ENCODE measurements around the gene SV2B. TPM values are rescaled to one million over a fixed set of nuclear protein-coding genes. Genes with fewer than 3 reads are reported as not detected.

Gene SV2B
- total RNA-seq, 4 donors from 2014 or later, result 0.23 to 2.2 (median 0.62) TPM

GRCh38 chr15:91100814-91101607, 954 bp downstream of the SV2B start:
- 8% methylated on average over 18 of the region's 18 CpGs for WGBS
- Histone ChIP-seq H3K36me3 (no peaks in the 10 kb centered on the region), H3K4me1 (peaks cover 28% of the 10 kb centered on the region), H3K27me3 (peaks cover 37% of the 10 kb centered on the region), H3K4me3 (peak overlapping the region; percentile 61), H3K9me3 (no peaks in the 10 kb centered on the region), H3K27ac (no peak overlapping the region)
- TF ChIP-seq POLR2A (IDR thresholded peaks at IDR 0.05) (no peak), POLR2AphosphoS5 (IDR thresholded peaks at IDR 0.05) (no peak), CTCF (IDR thresholded peaks at IDR 0.05) (no peak), EP300 (IDR thresholded peaks at IDR 0.05) (no peak)
- DNase-seq (ENCODE audit: low spot score in 2 of 2), result no peak

- H3K27ac ChIP-seq, result no peak overlapping the region
- H3K27me3 ChIP-seq, result peaks cover 37% of the 10 kb centered on the region
- H3K36me3 ChIP-seq, result no peaks in the 10 kb centered on the region
- 80% methylated on average over 5 of the region's 5 CpGs for whole genome bisulfite sequencing
- H3K9me3 ChIP-seq, result no peaks in the 10 kb centered on the region
- no peak overlapping the region for H3K4me3 ChIP-seq
- TF ChIP-seq POLR2A (IDR thresholded peaks at IDR 0.05) (no peak), EP300 (IDR thresholded peaks at IDR 0.05) (no peak), CTCF (IDR thresholded peaks at IDR 0.05) (no peak), POLR2AphosphoS5 (IDR thresholded peaks at IDR 0.05) (no peak)
- H3K4me1 ChIP-seq, result peaks cover 28% of the 10 kb centered on the region
- no peak for DNase-seq (ENCODE audit: low spot score in 2 of 2)
Observed at GRCh38 chr15:91101608-91101920, 1.5 kb downstream of the SV2B start.

- TF ChIP-seq EP300 (IDR thresholded peaks at IDR 0.05) (no peak), POLR2AphosphoS5 (IDR thresholded peaks at IDR 0.05) (no peak)
- DNase-seq (ENCODE audit: low spot score in 2 of 2), result no peak
- Histone ChIP-seq H3K4me1 (peaks cover 28% of the 10 kb centered on the region), H3K4me3 (no peak overlapping the region), H3K9me3 (no peaks in the 10 kb centered on the region), H3K36me3 (no peaks in the 10 kb centered on the region), H3K27ac (no peak overlapping the region), H3K27me3 (peaks cover 34% of the 10 kb centered on the region)
- WGBS, result 55% methylated on average over 6 of the region's 6 CpGs
Observed at GRCh38 chr15:91102546-91103330, 2.7 kb downstream of the SV2B start.

- 94% methylated on average over 1 of the region's 1 CpG for WGBS
- Histone ChIP-seq H3K27me3 (peaks cover 24% of the 10 kb centered on the region), H3K4me3 (no peak overlapping the region), H3K27ac (no peak overlapping the region), H3K36me3 (no peaks in the 10 kb centered on the region), H3K4me1 (peaks cover 27% of the 10 kb centered on the region), H3K9me3 (no peaks in the 10 kb centered on the region)
- TF ChIP-seq EP300 (IDR thresholded peaks at IDR 0.05) (no peak), CTCF (IDR thresholded peaks at IDR 0.05) (no peak), POLR2AphosphoS5 (IDR thresholded peaks at IDR 0.05) (no peak), POLR2A (IDR thresholded peaks at IDR 0.05) (no peak)
- peak in 1 of 2 donors; percentile 74 for DNase-seq (ENCODE audit: low spot score in 2 of 2)
Observed at GRCh38 chr15:91104111-91104510, 4.1 kb downstream of the SV2B start.

- 86% methylated on average over 4 of the region's 4 CpGs for WGBS
Observed at GRCh38 chr15:91108421-91108820, 8.4 kb downstream of the SV2B start.

More at GRCh38 chr15:91108421-91108820, 8.4 kb downstream of the SV2B start:
- H3K36me3 ChIP-seq, result no peaks in the 10 kb centered on the region
- no peaks in the 10 kb centered on the region for H3K27me3 ChIP-seq
- TF ChIP-seq POLR2A (IDR thresholded peaks at IDR 0.05), result no peak
- no peak for TF ChIP-seq CTCF (IDR thresholded peaks at IDR 0.05)
- no peak for TF ChIP-seq POLR2AphosphoS5 (IDR thresholded peaks at IDR 0.05)
- no peak for TF ChIP-seq EP300 (IDR thresholded peaks at IDR 0.05)
- no peaks in the 10 kb centered on the region for H3K9me3 ChIP-seq
- H3K27ac ChIP-seq, result no peak overlapping the region
- no peaks in the 10 kb centered on the region for H3K4me1 ChIP-seq
- H3K4me3 ChIP-seq, result no peak overlapping the region
- DNase-seq (ENCODE audit: low spot score in 2 of 2), result no peak
